ENCODE data around the gene PPA1. TPM values are rescaled to one million over a fixed set of nuclear protein-coding genes. Genes with fewer than 3 reads are reported as not detected.

PPA1 gene
- total RNA-seq, 1 donor from 2014 or later: 413 TPM

DNA sequence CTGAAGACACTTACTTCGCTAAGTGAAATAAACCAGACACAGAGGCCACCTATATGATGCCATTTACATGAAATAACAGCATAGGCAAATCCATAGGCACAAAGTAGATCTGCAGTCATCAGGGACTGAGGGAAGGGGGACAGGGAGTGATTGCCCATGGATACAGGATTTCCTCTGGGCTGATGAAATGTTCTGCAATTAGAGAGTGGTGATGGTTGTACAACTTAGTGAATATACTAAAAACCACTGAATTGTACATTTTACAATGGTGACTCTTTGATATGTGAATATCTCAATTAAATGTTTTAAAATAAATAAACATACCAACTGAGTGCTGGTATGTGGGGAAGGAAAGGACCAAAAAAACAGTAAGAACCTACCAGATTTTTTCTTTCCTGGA is 20.4 kb downstream of the PPA1 start:
- Mint-ChIP-seq H3K4me3 (no peak overlapping the region), H3K4me1 (peaks cover 1% of the 10 kb centered on the region), H3K36me3 (ENCODE audit: low read depth) (peaks cover 58% of the 10 kb centered on the region), H3K9me3 (no peaks in the 10 kb centered on the region), H3K27me3 (no peaks in the 10 kb centered on the region), H3K27ac (no peak overlapping the region)
- DNase-seq: no peak
- intact Hi-C loops (cut with micrococcal nuclease): no loop called here

- no peak for DNase-seq
- Mint-ChIP-seq H3K4me1 (peaks cover 1% of the 10 kb centered on the region), H3K4me3 (no peak overlapping the region), H3K27me3 (no peaks in the 10 kb centered on the region), H3K27ac (no peak overlapping the region), H3K36me3 (ENCODE audit: low read depth) (peaks cover 59% of the 10 kb centered on the region), H3K9me3 (no peaks in the 10 kb centered on the region)
- intact Hi-C loops (cut with micrococcal nuclease): no loop called here
Measured at GRCh38 chr10:70212277-70212676, 21.0 kb downstream of the PPA1 start.

DNA sequence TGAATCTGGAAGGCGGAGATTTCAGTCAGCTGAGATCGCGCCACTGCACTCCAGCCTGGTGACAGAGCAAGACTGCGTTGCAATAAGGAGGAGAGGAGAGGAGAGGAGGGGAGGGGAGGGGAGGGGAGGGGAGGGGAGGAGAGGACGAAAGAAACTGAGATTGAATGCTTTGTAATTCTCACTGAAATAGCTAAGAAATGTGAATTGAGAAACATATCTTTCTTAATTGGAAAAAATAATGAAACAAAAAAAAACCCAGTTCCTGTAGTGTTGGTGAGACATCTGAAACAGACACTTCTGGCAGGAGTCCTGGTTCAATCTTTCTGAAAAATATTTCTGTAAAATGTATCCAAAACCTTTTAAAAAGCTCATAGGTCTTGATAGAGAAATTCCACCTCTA is 26.5 kb downstream of the PPA1 start:
- Mint-ChIP-seq H3K4me1 (no peaks in the 10 kb centered on the region), H3K4me3 (no peak overlapping the region), H3K27ac (no peak overlapping the region), H3K27me3 (no peaks in the 10 kb centered on the region), H3K36me3 (ENCODE audit: low read depth) (peaks cover 58% of the 10 kb centered on the region), H3K9me3 (no peaks in the 10 kb centered on the region)
- intact Hi-C loops (cut with micrococcal nuclease): no loop called here
- no peak for DNase-seq

DNA sequence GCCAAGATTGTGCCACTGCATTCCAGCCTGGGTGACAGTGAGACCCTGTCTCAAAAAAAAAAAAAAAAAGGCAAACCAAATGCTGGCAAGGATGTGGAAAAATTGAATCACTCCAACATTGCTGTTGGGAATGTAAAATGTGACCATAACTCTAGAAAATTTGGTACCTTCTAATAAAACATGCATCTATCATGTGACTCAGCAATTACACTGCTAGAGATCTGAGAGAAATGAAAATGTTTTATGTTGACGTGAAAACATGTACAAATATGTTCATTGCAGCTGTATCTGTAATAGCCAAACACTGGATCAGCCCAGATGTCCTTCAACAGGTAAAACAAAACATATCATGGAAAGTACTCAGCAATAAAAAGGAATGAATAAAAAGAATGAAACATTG is 32.1 kb downstream of the PPA1 start:
- H3K9me3 Mint-ChIP-seq: no peaks in the 10 kb centered on the region
- no peak overlapping the region for H3K4me3 Mint-ChIP-seq
- intact Hi-C loops (cut with micrococcal nuclease): no loop called here
- H3K4me1 Mint-ChIP-seq: peaks cover 27% of the 10 kb centered on the region
- H3K27me3 Mint-ChIP-seq: no peaks in the 10 kb centered on the region
- H3K27ac Mint-ChIP-seq: no peak overlapping the region
- no peak for DNase-seq
- H3K36me3 Mint-ChIP-seq (ENCODE audit: low read depth): peaks cover 70% of the 10 kb centered on the region

GRCh38 chr10:70198696-70199466 is 34.3 kb downstream of the PPA1 start:
- H3K4me3 Mint-ChIP-seq: no peak overlapping the region
- H3K27ac Mint-ChIP-seq: no peak overlapping the region
- DNase-seq: no peak
- intact Hi-C loops (cut with micrococcal nuclease): no loop called here
- peaks cover 58% of the 10 kb centered on the region for H3K36me3 Mint-ChIP-seq (ENCODE audit: low read depth)
- H3K4me1 Mint-ChIP-seq: peaks cover 27% of the 10 kb centered on the region
- H3K27me3 Mint-ChIP-seq: no peaks in the 10 kb centered on the region
- no peaks in the 10 kb centered on the region for H3K9me3 Mint-ChIP-seq

DNA sequence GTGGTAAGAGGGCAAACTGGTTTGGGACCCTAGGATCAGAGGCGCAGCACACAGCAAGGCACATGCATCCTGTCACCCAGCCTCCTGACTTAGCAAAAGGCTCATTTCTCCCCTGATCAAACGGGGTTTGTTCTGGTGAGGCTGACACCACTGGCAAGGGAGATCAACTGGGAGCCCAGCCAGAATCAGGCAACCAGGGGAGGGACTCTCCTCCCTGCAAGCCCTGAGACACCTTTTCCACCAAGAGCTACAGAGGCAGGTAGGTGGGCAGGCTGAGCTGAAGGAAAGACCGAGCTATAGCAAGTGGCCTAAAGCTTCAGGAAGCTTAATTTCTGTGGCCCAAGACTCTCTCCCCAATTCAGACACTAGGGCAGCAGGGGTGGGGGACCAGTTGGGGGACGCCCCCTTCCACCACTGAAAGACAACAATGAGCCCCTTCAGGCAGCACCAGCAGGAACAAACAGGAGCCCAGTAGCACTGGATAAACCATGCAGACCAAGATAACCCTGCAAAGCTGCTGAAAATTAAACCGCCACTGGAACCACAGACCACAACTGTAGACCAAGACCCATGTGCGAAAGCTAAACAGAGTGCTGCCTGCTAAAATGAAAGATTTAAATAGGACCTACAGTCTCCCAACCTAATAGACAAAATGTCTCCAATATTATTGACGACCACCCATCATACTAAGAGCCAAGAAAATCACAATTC is 35.8 kb downstream of the PPA1 start:
- no peak overlapping the region for H3K4me3 Mint-ChIP-seq
- peaks cover 50% of the 10 kb centered on the region for H3K36me3 Mint-ChIP-seq (ENCODE audit: low read depth)
- intact Hi-C loops (cut with micrococcal nuclease): no loop called here
- no peaks in the 10 kb centered on the region for H3K27me3 Mint-ChIP-seq
- H3K4me1 Mint-ChIP-seq: peaks cover 27% of the 10 kb centered on the region
- no peaks in the 10 kb centered on the region for H3K9me3 Mint-ChIP-seq
- DNase-seq: no peak
- H3K27ac Mint-ChIP-seq: no peak overlapping the region

DNA sequence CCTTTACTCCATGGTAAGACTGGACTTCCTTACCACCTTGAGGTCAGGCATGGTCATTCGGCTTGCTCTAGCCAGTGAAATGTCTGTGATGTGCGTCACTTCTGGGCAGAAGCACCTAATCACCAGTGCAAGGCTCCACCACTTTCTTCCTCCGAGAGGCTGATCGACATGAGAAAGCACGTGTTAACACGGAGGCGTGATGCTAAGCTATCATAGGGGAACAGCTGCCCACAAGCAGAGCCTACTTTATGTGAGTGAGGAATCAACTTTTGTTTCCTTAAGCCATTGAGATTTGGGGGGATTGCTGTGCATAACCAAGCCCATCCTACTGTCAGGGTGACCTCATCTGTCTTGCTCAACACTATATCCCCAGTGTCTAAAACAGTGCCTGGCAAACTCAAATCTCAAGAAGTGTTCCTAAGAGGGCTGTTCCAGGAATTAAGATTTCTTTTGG is 39.8 kb downstream of the PPA1 start:
- peaks cover 11% of the 10 kb centered on the region for H3K4me1 Mint-ChIP-seq
- H3K27me3 Mint-ChIP-seq: no peaks in the 10 kb centered on the region
- no peak overlapping the region for H3K4me3 Mint-ChIP-seq
- no peaks in the 10 kb centered on the region for H3K9me3 Mint-ChIP-seq
- no peak overlapping the region for H3K27ac Mint-ChIP-seq
- DNase-seq: no peak
- peaks cover 17% of the 10 kb centered on the region for H3K36me3 Mint-ChIP-seq (ENCODE audit: low read depth)
- intact Hi-C loops (cut with micrococcal nuclease): loop anchor here (5.0 kb wide), 1 partner anchor 46 kb away; the partner anchor contains the start of gene TYSND1

DNA sequence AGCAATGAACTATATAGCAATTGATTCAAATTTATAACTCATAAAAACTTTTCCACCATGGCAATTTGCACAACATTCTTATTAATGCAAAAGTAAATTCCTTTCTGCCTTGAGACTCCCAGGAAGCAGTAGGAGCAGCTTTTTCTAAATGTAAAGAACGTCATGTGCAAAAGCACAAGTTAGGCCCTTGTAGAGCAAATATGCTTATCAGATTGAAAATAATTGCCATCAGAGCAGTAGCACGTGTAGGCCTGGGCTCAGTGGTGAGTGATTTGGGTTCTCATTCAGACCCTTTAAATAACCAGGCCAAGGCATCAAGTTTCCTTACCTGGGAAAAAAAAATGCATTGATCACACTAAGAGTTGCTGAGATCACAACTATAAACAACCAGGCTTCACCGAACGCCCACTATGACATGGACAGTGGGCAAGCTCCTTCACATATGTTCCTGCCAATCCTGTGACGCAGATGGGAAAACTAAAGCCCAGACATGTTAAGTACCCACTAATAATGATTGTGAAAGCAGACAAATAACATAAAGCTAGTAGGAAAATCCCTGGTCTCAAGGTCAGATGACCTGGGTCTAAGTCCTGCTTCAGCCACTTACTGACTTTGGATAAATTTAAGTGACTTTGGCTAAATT is 40.8 kb downstream of the PPA1 start:
- Mint-ChIP-seq H3K36me3 (ENCODE audit: low read depth) (peaks cover 7% of the 10 kb centered on the region), H3K27ac (no peak overlapping the region), H3K4me1 (peaks cover 4% of the 10 kb centered on the region), H3K27me3 (no peaks in the 10 kb centered on the region), H3K9me3 (no peaks in the 10 kb centered on the region), H3K4me3 (no peak overlapping the region)
- intact Hi-C loops (cut with micrococcal nuclease): loop anchor here (5.0 kb wide), 1 partner anchor 45 kb away; the partner anchor contains the start of gene TYSND1
- DNase-seq: no peak

DNA sequence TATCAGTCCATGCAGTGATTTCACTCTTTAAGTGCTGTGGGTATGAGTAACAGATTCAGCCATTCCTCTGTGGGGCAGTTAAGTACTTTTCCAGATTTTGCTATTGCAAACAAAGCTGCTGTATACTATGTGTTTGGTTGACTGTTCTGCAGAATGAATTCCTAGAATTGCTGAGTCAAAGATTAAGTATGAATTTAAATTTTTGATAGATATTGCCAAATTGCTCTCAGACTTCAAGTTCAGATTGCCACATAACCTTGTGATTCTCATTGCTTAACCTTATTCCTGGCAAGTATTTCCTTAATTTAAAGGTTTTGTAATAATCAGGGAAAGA is 41.3 kb downstream of the PPA1 start:
- Mint-ChIP-seq H3K4me1 (no peaks in the 10 kb centered on the region), H3K27ac (no peak overlapping the region), H3K27me3 (no peaks in the 10 kb centered on the region), H3K9me3 (no peaks in the 10 kb centered on the region), H3K36me3 (ENCODE audit: low read depth) (peaks cover 2% of the 10 kb centered on the region), H3K4me3 (no peak overlapping the region)
- intact Hi-C loops (cut with micrococcal nuclease): loop anchor here (5.0 kb wide), 1 partner anchor 45 kb away; the partner anchor contains the start of gene TYSND1
- DNase-seq: no peak

- Mint-ChIP-seq H3K27ac (no peak overlapping the region), H3K9me3 (no peaks in the 10 kb centered on the region), H3K4me3 (no peak overlapping the region), H3K4me1 (no peaks in the 10 kb centered on the region), H3K36me3 (ENCODE audit: low read depth) (no peaks in the 10 kb centered on the region), H3K27me3 (no peaks in the 10 kb centered on the region)
- no peak for DNase-seq
- intact Hi-C loops (cut with micrococcal nuclease): loop anchor here (5.0 kb wide), 1 partner anchor 44 kb away; the partner anchor contains the start of gene TYSND1
Measured at GRCh38 chr10:70191161-70191971, 41.9 kb downstream of the PPA1 start.

DNA sequence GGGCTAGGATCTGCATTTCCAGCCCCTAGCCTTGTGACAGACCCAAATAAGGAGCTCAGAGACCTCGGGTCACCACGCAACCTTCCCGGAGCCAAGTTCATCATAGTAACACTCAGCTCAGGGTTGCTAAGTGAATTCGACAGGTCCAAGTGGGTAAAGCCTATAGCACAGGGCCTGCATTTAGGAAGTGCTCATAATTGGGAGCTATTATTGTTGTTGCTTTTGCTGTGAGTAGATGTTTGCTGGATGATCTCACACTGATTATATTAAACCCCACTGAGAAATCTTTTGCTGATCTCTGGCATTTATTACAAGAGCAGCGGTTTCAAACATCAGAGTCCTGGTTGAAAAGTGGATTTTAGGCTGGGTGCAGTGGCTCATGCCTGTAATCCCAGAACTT is 42.6 kb downstream of the PPA1 start:
- no peak overlapping the region for H3K4me3 Mint-ChIP-seq
- H3K27ac Mint-ChIP-seq: no peak overlapping the region
- H3K27me3 Mint-ChIP-seq: peaks cover 3% of the 10 kb centered on the region
- intact Hi-C loops (cut with micrococcal nuclease): loop anchor here (5.0 kb wide), 1 partner anchor 43 kb away; the partner anchor contains the start of gene TYSND1
- no peaks in the 10 kb centered on the region for H3K9me3 Mint-ChIP-seq
- no peaks in the 10 kb centered on the region for H3K36me3 Mint-ChIP-seq (ENCODE audit: low read depth)
- DNase-seq: no peak
- H3K4me1 Mint-ChIP-seq: no peaks in the 10 kb centered on the region

DNA sequence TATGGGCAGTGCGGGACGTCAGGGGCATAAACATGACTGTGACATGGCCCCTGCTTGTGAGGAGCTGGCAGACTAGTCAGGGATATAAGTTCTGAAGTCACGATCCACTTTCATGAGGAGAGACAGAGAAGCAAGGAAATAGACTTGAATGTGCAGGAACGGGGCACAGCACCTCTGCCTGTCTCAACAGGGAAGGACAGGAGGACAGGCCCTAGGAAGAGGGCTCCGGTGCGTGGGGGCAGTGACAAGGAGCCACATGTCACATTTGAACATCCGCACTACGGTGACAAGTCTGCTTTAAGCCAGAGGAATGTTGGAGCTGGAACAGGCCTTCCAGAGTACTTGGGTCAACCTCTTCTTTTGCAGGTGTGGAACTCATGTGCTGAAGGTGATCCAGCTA is 43.1 kb downstream of the PPA1 start:
- intact Hi-C loops (cut with micrococcal nuclease): loop anchor here (5.0 kb wide), 1 partner anchor 43 kb away; the partner anchor contains the start of gene TYSND1
- DNase-seq: no peak
- H3K27ac Mint-ChIP-seq: no peak overlapping the region
- no peak overlapping the region for H3K4me3 Mint-ChIP-seq
- H3K27me3 Mint-ChIP-seq: peaks cover 8% of the 10 kb centered on the region
- no peaks in the 10 kb centered on the region for H3K4me1 Mint-ChIP-seq
- no peaks in the 10 kb centered on the region for H3K9me3 Mint-ChIP-seq
- no peaks in the 10 kb centered on the region for H3K36me3 Mint-ChIP-seq (ENCODE audit: low read depth)

- DNase-seq: no peak
- no peak overlapping the region for H3K27ac Mint-ChIP-seq
- no peaks in the 10 kb centered on the region for H3K9me3 Mint-ChIP-seq
- H3K4me3 Mint-ChIP-seq: no peak overlapping the region
- no peaks in the 10 kb centered on the region for H3K36me3 Mint-ChIP-seq (ENCODE audit: low read depth)
- H3K4me1 Mint-ChIP-seq: no peaks in the 10 kb centered on the region
- intact Hi-C loops (cut with micrococcal nuclease): no loop called here
- H3K27me3 Mint-ChIP-seq: peaks cover 12% of the 10 kb centered on the region
Measured at GRCh38 chr10:70188768-70189167, 44.5 kb downstream of the PPA1 start.
